K562 (cell line): ENCODE measurements around the gene ANKRD12. TPM values are rescaled to one million over a fixed set of nuclear protein-coding genes. Genes with fewer than 3 reads are reported as not detected.

ENCODE experiments used
- BRF1 ChIP-seq: IDR thresholded peaks from 3 replicates; pipeline ENCODE4 v1.6.1; 2011; ENCODE audit warnings: borderline replicate concordance, mild to moderate bottlenecking; ENCODE audit not compliant: insufficient read length; ENCODE audit errors: extremely low read depth
- CSDE1 ChIP-seq, 2 experiments: fragments of 450-650 bp; IDR thresholded peaks; 2 replicates each; pipeline ENCODE4 v1.6.1; 2016; ENCODE audit warnings: mild to moderate bottlenecking in 1 of 2
- FOXM1 ChIP-seq, 2 experiments: fragments of 450-650 bp in 1 of 2; sonication (generic) in 1 of 2; formaldehyde crosslinking in 1 of 2; IDR thresholded peaks; 2 replicates each; pipeline versions ENCODE4 v1.6.1 to v1.9.0; 2017 to 2022; ENCODE audit warnings: low read depth in 2 of 2, mild to moderate bottlenecking in 2 of 2, missing genetic modification reagents in 1 of 2, moderate library complexity in 1 of 2
- MXI1 ChIP-seq: IDR thresholded peaks from 2 replicates; pipeline ENCODE4 v1.6.1; 2011; ENCODE audit warnings: low read depth, mild to moderate bottlenecking, improper control_type of control experiment, low read length
- RBM17 ChIP-seq: fragments of 200-400 bp; formaldehyde crosslinking; IDR thresholded peaks from 2 replicates; pipeline ENCODE4 v1.6.1; 2017; ENCODE audit warnings: low read depth, mild to moderate bottlenecking, low read length, borderline replicate concordance
- ZBED1 ChIP-seq: IDR thresholded peaks from 2 replicates; pipeline ENCODE4 v1.6.1; 2014
- ZNF175 ChIP-seq: fragments of 200-800 bp; sonication (Bioruptor generic); IDR thresholded peaks from 2 replicates; pipeline ENCODE4 v1.6.1; 2016; ENCODE audit warnings: low read depth, mild to moderate bottlenecking, missing genetic modification characterization, missing compliant biosample characterization
- ZNF197 ChIP-seq: fragments of 200-800 bp; sonication (Bioruptor generic); IDR thresholded peaks from 2 replicates; pipeline ENCODE4 v1.6.1; 2016; ENCODE audit warnings: low read depth, missing genetic modification characterization, missing compliant biosample characterization
- polyA plus RNA-seq, 8 experiments: library from polyadenylated mRNA; depleted of rRNA in 4 of 8; stranded (reverse) in 5 of 8; unstranded in 3 of 8; fragments of >200 nt; fragmentation: Nextera tagmentation in 2 of 8; fragmentation: Illumina TruSeq in 1 of 8; extraction: Ambion mirVana in 2 of 8; extraction: Trizol in 1 of 8; gene quantifications; 2 replicates each; pipeline versions ENCODE4 v1.2.1 to v1.2.3, GENCODE V29; 2011 to 2014; ENCODE audit warnings: inconsistent platforms in 1 of 8, missing spikeins in 1 of 8
- total RNA-seq, 7 experiments: library from RNA; depleted of rRNA in 6 of 7; stranded (reverse); fragments of >200 nt in 6 of 7; fragmentation: Illumina TruSeq in 2 of 7; extraction: Trizol in 2 of 7; gene quantifications; 2 replicates each; pipeline versions ENCODE4 v1.2.1 to v1.2.3, GENCODE V29; 2011 to 2021; ENCODE audit warnings: low replicate concordance in 1 of 7
- TF ChIP-seq, protein P1 (sequence below): fragments of 450-650 bp; formaldehyde crosslinking; IDR thresholded peaks from 2 replicates; pipeline ENCODE4 v1.4.0; 2020; ENCODE audit warnings: mild to moderate bottlenecking, moderate library complexity
- TF ChIP-seq, protein P2 (sequence below): fragments of 250-450 bp; sonication (Bioruptor Pico); IDR thresholded peaks from 2 replicates; pipeline ENCODE4 v1.8.0; 2021; ENCODE audit warnings: moderate library complexity, mild to moderate bottlenecking, inconsistent platforms
- TF ChIP-seq, protein P3 (sequence below): fragments of 450-650 bp; IDR thresholded peaks from 2 replicates; pipeline ENCODE4 v1.6.1; 2016; ENCODE audit warnings: mild to moderate bottlenecking, moderate library complexity
- TF ChIP-seq, protein P4 (sequence below): fragments of 250-450 bp; sonication (Bioruptor Pico); IDR thresholded peaks from 2 replicates; pipeline ENCODE4 v1.8.0; 2021; ENCODE audit warnings: borderline replicate concordance, mild to moderate bottlenecking, moderate library complexity; ENCODE audit not compliant: poor library complexity, severe bottlenecking

The ANKRD12 gene
- total and polyA plus RNA-seq, 9 of the 15 experiments (the other 6 are each of a cell fraction or from before 2014, with no cell fraction given), result 6.6 to 28.2 (median 16.0) TPM

DNA sequence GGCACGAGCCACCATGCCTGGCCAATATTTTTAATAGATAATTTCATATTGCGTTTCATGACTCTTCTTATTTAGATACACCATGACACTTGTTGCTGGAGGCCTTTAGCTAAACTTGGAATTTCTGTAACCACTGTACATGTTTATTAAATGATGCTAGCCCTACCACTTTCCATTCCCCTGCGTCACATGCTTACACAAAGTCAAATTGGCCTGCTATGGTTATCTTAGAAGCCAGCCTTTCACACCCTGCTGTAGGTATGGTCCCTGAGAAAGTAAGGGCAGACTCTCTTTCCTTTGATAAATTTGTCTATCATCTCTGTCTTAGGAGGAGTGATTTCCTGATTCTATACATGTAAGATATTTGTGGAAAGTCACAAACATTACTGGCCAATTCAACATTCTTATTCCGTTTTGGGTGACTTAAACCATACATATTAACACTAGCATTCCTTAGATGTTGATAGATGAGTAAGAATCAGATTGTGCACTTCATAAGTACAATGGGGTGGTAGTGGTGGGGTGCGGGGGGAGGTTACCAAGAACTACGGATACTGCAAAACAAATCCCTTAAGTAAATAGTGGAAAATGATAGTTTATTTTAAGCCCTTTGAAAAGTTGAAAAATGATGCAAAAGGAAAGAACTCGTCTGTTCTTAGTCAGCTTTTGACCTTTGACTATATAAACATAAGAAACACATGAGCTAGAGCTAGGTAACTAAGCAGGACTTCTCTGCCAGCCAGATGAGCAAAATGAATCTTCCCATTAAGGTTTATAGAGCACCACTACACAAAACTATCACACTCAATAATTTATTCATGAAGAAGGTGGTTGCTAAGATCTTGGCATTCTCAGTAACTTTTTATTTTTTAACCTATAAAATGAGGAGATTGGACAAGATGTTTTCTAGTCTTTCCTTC lies 42.0 kb upstream of the ANKRD12 start (continued):
- TF ChIP-seq, protein P1, sequence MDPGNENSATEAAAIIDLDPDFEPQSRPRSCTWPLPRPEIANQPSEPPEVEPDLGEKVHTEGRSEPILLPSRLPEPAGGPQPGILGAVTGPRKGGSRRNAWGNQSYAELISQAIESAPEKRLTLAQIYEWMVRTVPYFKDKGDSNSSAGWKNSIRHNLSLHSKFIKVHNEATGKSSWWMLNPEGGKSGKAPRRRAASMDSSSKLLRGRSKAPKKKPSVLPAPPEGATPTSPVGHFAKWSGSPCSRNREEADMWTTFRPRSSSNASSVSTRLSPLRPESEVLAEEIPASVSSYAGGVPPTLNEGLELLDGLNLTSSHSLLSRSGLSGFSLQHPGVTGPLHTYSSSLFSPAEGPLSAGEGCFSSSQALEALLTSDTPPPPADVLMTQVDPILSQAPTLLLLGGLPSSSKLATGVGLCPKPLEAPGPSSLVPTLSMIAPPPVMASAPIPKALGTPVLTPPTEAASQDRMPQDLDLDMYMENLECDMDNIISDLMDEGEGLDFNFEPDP, result no peak
- TF ChIP-seq ZNF197 (CRISPR knock-in tag) (no peak), MXI1 (no peak), BRF1 (no peak), RBM17 (no peak), ZNF175 (CRISPR knock-in tag) (0 out of 2 replicates have a peak, but pooled peaks have one; percentile 2), ZBED1 (no peak), FOXM1 (IDR thresholded peaks at IDR 0.05; ENCODE audit: low read depth) (no peak), FOXM1 (CRISPR knock-in tag; IDR thresholded peaks at IDR 0.05; ENCODE audit: low read depth) (no peak), CSDE1 (IDR thresholded peaks at IDR 0.05) (no peak)
- TF ChIP-seq, protein P2, sequence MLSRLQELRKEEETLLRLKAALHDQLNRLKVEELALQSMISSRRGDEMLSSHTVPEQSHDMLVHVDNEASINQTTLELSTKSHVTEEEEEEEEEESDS (CRISPR knock-in tag), result no peak
- TF ChIP-seq, protein P3, sequence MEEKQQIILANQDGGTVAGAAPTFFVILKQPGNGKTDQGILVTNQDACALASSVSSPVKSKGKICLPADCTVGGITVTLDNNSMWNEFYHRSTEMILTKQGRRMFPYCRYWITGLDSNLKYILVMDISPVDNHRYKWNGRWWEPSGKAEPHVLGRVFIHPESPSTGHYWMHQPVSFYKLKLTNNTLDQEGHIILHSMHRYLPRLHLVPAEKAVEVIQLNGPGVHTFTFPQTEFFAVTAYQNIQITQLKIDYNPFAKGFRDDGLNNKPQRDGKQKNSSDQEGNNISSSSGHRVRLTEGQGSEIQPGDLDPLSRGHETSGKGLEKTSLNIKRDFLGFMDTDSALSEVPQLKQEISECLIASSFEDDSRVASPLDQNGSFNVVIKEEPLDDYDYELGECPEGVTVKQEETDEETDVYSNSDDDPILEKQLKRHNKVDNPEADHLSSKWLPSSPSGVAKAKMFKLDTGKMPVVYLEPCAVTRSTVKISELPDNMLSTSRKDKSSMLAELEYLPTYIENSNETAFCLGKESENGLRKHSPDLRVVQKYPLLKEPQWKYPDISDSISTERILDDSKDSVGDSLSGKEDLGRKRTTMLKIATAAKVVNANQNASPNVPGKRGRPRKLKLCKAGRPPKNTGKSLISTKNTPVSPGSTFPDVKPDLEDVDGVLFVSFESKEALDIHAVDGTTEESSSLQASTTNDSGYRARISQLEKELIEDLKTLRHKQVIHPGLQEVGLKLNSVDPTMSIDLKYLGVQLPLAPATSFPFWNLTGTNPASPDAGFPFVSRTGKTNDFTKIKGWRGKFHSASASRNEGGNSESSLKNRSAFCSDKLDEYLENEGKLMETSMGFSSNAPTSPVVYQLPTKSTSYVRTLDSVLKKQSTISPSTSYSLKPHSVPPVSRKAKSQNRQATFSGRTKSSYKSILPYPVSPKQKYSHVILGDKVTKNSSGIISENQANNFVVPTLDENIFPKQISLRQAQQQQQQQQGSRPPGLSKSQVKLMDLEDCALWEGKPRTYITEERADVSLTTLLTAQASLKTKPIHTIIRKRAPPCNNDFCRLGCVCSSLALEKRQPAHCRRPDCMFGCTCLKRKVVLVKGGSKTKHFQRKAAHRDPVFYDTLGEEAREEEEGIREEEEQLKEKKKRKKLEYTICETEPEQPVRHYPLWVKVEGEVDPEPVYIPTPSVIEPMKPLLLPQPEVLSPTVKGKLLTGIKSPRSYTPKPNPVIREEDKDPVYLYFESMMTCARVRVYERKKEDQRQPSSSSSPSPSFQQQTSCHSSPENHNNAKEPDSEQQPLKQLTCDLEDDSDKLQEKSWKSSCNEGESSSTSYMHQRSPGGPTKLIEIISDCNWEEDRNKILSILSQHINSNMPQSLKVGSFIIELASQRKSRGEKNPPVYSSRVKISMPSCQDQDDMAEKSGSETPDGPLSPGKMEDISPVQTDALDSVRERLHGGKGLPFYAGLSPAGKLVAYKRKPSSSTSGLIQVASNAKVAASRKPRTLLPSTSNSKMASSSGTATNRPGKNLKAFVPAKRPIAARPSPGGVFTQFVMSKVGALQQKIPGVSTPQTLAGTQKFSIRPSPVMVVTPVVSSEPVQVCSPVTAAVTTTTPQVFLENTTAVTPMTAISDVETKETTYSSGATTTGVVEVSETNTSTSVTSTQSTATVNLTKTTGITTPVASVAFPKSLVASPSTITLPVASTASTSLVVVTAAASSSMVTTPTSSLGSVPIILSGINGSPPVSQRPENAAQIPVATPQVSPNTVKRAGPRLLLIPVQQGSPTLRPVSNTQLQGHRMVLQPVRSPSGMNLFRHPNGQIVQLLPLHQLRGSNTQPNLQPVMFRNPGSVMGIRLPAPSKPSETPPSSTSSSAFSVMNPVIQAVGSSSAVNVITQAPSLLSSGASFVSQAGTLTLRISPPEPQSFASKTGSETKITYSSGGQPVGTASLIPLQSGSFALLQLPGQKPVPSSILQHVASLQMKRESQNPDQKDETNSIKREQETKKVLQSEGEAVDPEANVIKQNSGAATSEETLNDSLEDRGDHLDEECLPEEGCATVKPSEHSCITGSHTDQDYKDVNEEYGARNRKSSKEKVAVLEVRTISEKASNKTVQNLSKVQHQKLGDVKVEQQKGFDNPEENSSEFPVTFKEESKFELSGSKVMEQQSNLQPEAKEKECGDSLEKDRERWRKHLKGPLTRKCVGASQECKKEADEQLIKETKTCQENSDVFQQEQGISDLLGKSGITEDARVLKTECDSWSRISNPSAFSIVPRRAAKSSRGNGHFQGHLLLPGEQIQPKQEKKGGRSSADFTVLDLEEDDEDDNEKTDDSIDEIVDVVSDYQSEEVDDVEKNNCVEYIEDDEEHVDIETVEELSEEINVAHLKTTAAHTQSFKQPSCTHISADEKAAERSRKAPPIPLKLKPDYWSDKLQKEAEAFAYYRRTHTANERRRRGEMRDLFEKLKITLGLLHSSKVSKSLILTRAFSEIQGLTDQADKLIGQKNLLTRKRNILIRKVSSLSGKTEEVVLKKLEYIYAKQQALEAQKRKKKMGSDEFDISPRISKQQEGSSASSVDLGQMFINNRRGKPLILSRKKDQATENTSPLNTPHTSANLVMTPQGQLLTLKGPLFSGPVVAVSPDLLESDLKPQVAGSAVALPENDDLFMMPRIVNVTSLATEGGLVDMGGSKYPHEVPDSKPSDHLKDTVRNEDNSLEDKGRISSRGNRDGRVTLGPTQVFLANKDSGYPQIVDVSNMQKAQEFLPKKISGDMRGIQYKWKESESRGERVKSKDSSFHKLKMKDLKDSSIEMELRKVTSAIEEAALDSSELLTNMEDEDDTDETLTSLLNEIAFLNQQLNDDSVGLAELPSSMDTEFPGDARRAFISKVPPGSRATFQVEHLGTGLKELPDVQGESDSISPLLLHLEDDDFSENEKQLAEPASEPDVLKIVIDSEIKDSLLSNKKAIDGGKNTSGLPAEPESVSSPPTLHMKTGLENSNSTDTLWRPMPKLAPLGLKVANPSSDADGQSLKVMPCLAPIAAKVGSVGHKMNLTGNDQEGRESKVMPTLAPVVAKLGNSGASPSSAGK, result peak; percentile 51
- TF ChIP-seq, protein P4, sequence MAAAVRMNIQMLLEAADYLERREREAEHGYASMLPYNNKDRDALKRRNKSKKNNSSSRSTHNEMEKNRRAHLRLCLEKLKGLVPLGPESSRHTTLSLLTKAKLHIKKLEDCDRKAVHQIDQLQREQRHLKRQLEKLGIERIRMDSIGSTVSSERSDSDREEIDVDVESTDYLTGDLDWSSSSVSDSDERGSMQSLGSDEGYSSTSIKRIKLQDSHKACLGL (CRISPR knock-in tag), result no peak
